GM23338 (cell line): ENCODE data around the gene DTNB. TPM values are rescaled to one million over a fixed set of nuclear protein-coding genes. Genes with fewer than 3 reads are reported as not detected.

Experiments
- ATAC-seq: fragments of 200-7000 bp; cut with Tn5 transposase; 3 replicates; pipeline ENCODE4 v1.9.1; 2020
- DNase-seq: peaks from one replicate; pipeline ENCODE4 v3.0.0-alpha.2; 2015; ENCODE audit warnings: low spot score
- H2AFZ ChIP-seq: fragments of 200-600 bp; sonication (generic); 2 replicates; pipeline ENCODE4 v1.8.0; 2016; ENCODE audit warnings: antibody characterized with exemption, mild to moderate bottlenecking, moderate library complexity
- H3F3A ChIP-seq: fragments of 200-600 bp; sonication (generic); replicated peaks from 2 replicates; pipeline ENCODE4 v1.8.0; 2017; ENCODE audit warnings: antibody characterized with exemption, mixed run types, low read depth
- H3K27ac ChIP-seq: fragments of 200-600 bp; sonication (generic); 2 replicates; pipeline ENCODE4 v1.6.1; 2016; ENCODE audit warnings: low read depth
- H3K27me3 ChIP-seq: fragments of 200-600 bp; sonication (generic); 2 replicates; pipeline ENCODE4 v1.8.0; 2016; ENCODE audit warnings: mild to moderate bottlenecking, mixed run types, moderate library complexity; ENCODE audit not compliant: insufficient read depth
- H3K36me3 ChIP-seq: fragments of 200-600 bp; sonication (generic); 2 replicates; pipeline ENCODE4 v1.8.0; 2016; ENCODE audit warnings: mild to moderate bottlenecking; ENCODE audit not compliant: insufficient read depth
- H3K4me1 ChIP-seq: fragments of 200-600 bp; sonication (generic); 2 replicates; pipeline ENCODE4 v1.8.0; 2016; ENCODE audit warnings: mild to moderate bottlenecking, moderate library complexity; ENCODE audit not compliant: insufficient read depth
- H3K4me2 ChIP-seq: fragments of 200-600 bp; sonication (generic); 2 replicates; pipeline ENCODE4 v1.7.1; 2017; ENCODE audit warnings: mixed run types
- H3K4me3 ChIP-seq: fragments of 200-600 bp; sonication (generic); 2 replicates; pipeline ENCODE4 v1.6.1; 2016; ENCODE audit warnings: mixed run types
- H3K79me2 ChIP-seq: fragments of 200-600 bp; sonication (generic); replicated peaks from 2 replicates; pipeline ENCODE4 v1.8.0; 2017; ENCODE audit warnings: mild to moderate bottlenecking; ENCODE audit not compliant: insufficient read depth
- H3K9me2 ChIP-seq: fragments of 200-600 bp; sonication (generic); 2 replicates; pipeline ENCODE4 v1.8.0; 2017; ENCODE audit not compliant: insufficient read depth
- H4K20me1 ChIP-seq: fragments of 200-600 bp; sonication (generic); replicated peaks from 2 replicates; pipeline ENCODE4 v1.8.0; 2017; ENCODE audit warnings: mild to moderate bottlenecking; ENCODE audit not compliant: insufficient read depth
- H3K27ac Mint-ChIP-seq: 2 replicates; pipeline ENCODE4 v1.8.0; 2020; ENCODE audit warnings: inconsistent platforms, mild to moderate bottlenecking, moderate library complexity, mixed read lengths
- H3K27me3 Mint-ChIP-seq: 3 replicates; pipeline ENCODE4 v1.8.0; 2022; ENCODE audit warnings: low read depth, mild to moderate bottlenecking, moderate library complexity, mixed read lengths, inconsistent platforms; ENCODE audit not compliant: insufficient read depth, poor library complexity
- H3K36me3 Mint-ChIP-seq: 3 replicates; pipeline ENCODE4 v1.8.0; 2021; ENCODE audit warnings: low read depth, mild to moderate bottlenecking, inconsistent platforms, moderate library complexity, mixed read lengths
- H3K4me1 Mint-ChIP-seq: 3 replicates; pipeline ENCODE4 v1.8.0; 2020; ENCODE audit warnings: mild to moderate bottlenecking, inconsistent platforms, mixed read lengths
- H3K4me3 Mint-ChIP-seq: 3 replicates; pipeline ENCODE4 v1.8.0; 2021; ENCODE audit warnings: moderate library complexity, mild to moderate bottlenecking, inconsistent platforms, mixed read lengths
- H3K9me3 Mint-ChIP-seq: 3 replicates; pipeline ENCODE4 v1.8.0; 2020; ENCODE audit warnings: moderate library complexity, mild to moderate bottlenecking, inconsistent platforms, mixed read lengths
- CREB1 ChIP-seq: fragments of 250-450 bp; sonication (Bioruptor Pico); IDR thresholded peaks from 2 replicates; pipeline ENCODE4 v1.5.0; 2020; ENCODE audit warnings: low read depth, mild to moderate bottlenecking, moderate library complexity
- CTCF ChIP-seq, 2 experiments: fragments of 200-600 bp in 1 of 2; sonication (generic) in 1 of 2; conservative IDR thresholded peaks; 2 replicates each; pipeline versions ENCODE4 v1.5.1 to v1.6.1; 2016 to 2017; ENCODE audit warnings: antibody characterized with exemption in 2 of 2, low read depth in 2 of 2, mild to moderate bottlenecking in 2 of 2, moderate library complexity in 1 of 2
- EZH2 ChIP-seq: fragments of 200-600 bp; sonication (generic); IDR thresholded peaks from one replicate; pipeline ENCODE4 v1.8.0; 2017; ENCODE audit warnings: antibody characterized with exemption, mild to moderate bottlenecking, low read depth; ENCODE audit not compliant: unreplicated experiment
- EZH2phosphoT487 ChIP-seq: fragments of 200-600 bp; sonication (generic); IDR thresholded peaks from one replicate; pipeline ENCODE4 v1.8.1; 2018; ENCODE audit warnings: antibody characterized with exemption; ENCODE audit not compliant: unreplicated experiment
- JUNB ChIP-seq: IDR thresholded peaks from one replicate; pipeline ENCODE4 v1.6.1; 2016; ENCODE audit warnings: antibody characterized with exemption; ENCODE audit not compliant: unreplicated experiment
- NANOG ChIP-seq: IDR thresholded peaks from 2 replicates; pipeline ENCODE4 v1.6.1; 2016; ENCODE audit warnings: antibody characterized with exemption, borderline replicate concordance
- POLR2AphosphoS5 ChIP-seq: IDR thresholded peaks from 2 replicates; pipeline ENCODE4 v1.6.1; 2016; ENCODE audit warnings: antibody characterized with exemption, low read depth
- STAT1 ChIP-seq: IDR thresholded peaks from one replicate; pipeline ENCODE4 v1.6.1; 2016; ENCODE audit warnings: antibody characterized with exemption; ENCODE audit not compliant: unreplicated experiment
- ZNF114 ChIP-seq: fragments of 250-450 bp; sonication (Bioruptor Pico); IDR thresholded peaks from 2 replicates; pipeline ENCODE4 v1.5.0; 2020; ENCODE audit warnings: mild to moderate bottlenecking, moderate library complexity
- ZNF331 ChIP-seq: fragments of 250-450 bp; sonication (Bioruptor Pico); IDR thresholded peaks from 2 replicates; pipeline ENCODE4 v1.5.0; 2020; ENCODE audit warnings: low read depth, mild to moderate bottlenecking, moderate library complexity
- polyA plus RNA-seq: library from polyadenylated mRNA; unstranded; fragments of >200 nt; fragmentation: Nextera tagmentation; extraction: Ambion mirVana; gene quantifications from 2 replicates; pipeline ENCODE4 v1.2.1, GENCODE V29; 2016
- total RNA-seq: library from RNA; depleted of rRNA; stranded (reverse); fragments of >200 nt; shearing (Covaris generic); gene quantifications from 2 replicates; pipeline ENCODE4 v1.2.3, GENCODE V29; 2014
- TF ChIP-seq, protein P1 (sequence below): IDR thresholded peaks from one replicate; pipeline ENCODE4 v1.6.1; 2018; ENCODE audit warnings: antibody characterized with exemption; ENCODE audit not compliant: unreplicated experiment
- TF ChIP-seq, protein P2 (sequence below): IDR thresholded peaks from 2 replicates; pipeline ENCODE4 v1.6.1; 2016; ENCODE audit warnings: antibody characterized with exemption
- TF ChIP-seq, protein P3 (sequence below): fragments of 250-450 bp; sonication (Bioruptor Pico); IDR thresholded peaks from 2 replicates; pipeline ENCODE4 v1.5.0; 2020; ENCODE audit warnings: mild to moderate bottlenecking, moderate library complexity

Gene DTNB
- total and polyA plus RNA-seq, 2 experiments from 2014 or later = 22.1 to 29.4 TPM

DNA sequence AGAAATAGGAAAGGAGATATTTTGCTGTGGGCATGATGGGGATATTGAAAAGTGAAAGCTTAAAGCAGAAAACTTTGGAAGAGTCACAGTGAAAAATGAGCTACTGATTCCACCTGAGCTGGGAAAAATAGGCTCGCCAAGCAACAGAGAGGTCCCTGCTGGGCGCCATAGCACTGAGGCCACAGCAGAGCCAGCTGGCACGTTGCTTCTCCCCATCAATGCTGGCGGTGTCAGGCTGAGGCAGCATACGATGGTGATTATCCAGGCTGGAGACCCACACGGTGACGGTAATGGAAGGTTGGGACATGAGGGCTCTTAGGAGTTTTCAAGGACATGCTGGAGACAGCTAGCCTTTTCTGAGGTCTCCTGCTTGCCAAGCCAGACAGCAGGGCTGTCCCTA, 25.8 kb upstream of the DTNB start (continued):
- no peak for TF ChIP-seq ZNF114 (CRISPR knock-in tag)

GRCh38 chr2:25698752-25699151, 25.4 kb upstream of the DTNB start:
- no peaks in the 10 kb centered on the region for H3K36me3 Mint-ChIP-seq
- H3K36me3 ChIP-seq = no peaks in the 10 kb centered on the region
- DNase-seq (no peak), ATAC-seq (no peak)
- H3F3A ChIP-seq = no peaks in the 10 kb centered on the region
- H3K27me3 Mint-ChIP-seq = no peaks in the 10 kb centered on the region
- no peak overlapping the region for H3K27ac ChIP-seq
- H4K20me1 ChIP-seq = no peaks in the 10 kb centered on the region
- 0 out of 3 replicates have a peak, but pooled peaks cover 2% of the 10 kb centered on the region for H3K4me1 Mint-ChIP-seq
- H3K4me3 ChIP-seq = no peak overlapping the region
- H3K27me3 ChIP-seq = no peaks in the 10 kb centered on the region
- H3K27ac Mint-ChIP-seq = no peak overlapping the region
- H3K9me2 ChIP-seq = no peaks in the 10 kb centered on the region
- H3K4me1 ChIP-seq = peaks cover 14% of the 10 kb centered on the region
- no peak overlapping the region for H3K4me3 Mint-ChIP-seq
- peak overlapping the region; percentile 70; the same call in 1 of the 2 replicates for H3K4me2 ChIP-seq
- H2AFZ ChIP-seq = peak overlapping the region; percentile 98
- TF ChIP-seq, protein P1, sequence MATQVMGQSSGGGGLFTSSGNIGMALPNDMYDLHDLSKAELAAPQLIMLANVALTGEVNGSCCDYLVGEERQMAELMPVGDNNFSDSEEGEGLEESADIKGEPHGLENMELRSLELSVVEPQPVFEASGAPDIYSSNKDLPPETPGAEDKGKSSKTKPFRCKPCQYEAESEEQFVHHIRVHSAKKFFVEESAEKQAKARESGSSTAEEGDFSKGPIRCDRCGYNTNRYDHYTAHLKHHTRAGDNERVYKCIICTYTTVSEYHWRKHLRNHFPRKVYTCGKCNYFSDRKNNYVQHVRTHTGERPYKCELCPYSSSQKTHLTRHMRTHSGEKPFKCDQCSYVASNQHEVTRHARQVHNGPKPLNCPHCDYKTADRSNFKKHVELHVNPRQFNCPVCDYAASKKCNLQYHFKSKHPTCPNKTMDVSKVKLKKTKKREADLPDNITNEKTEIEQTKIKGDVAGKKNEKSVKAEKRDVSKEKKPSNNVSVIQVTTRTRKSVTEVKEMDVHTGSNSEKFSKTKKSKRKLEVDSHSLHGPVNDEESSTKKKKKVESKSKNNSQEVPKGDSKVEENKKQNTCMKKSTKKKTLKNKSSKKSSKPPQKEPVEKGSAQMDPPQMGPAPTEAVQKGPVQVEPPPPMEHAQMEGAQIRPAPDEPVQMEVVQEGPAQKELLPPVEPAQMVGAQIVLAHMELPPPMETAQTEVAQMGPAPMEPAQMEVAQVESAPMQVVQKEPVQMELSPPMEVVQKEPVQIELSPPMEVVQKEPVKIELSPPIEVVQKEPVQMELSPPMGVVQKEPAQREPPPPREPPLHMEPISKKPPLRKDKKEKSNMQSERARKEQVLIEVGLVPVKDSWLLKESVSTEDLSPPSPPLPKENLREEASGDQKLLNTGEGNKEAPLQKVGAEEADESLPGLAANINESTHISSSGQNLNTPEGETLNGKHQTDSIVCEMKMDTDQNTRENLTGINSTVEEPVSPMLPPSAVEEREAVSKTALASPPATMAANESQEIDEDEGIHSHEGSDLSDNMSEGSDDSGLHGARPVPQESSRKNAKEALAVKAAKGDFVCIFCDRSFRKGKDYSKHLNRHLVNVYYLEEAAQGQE = no peak
- TF ChIP-seq ZNF331 (no peak), NANOG (no peak), JUNB (no peak), EZH2phosphoT487 (no peak), EZH2 (no peak), ZNF114 (CRISPR knock-in tag) (no peak), CTCF (conservative IDR thresholded peaks at IDR 0.05; ENCODE audit: low read depth in 2 of 2) (no peak), STAT1 (no peak), CREB1 (no peak), POLR2AphosphoS5 (no peak)
- TF ChIP-seq, protein P2, sequence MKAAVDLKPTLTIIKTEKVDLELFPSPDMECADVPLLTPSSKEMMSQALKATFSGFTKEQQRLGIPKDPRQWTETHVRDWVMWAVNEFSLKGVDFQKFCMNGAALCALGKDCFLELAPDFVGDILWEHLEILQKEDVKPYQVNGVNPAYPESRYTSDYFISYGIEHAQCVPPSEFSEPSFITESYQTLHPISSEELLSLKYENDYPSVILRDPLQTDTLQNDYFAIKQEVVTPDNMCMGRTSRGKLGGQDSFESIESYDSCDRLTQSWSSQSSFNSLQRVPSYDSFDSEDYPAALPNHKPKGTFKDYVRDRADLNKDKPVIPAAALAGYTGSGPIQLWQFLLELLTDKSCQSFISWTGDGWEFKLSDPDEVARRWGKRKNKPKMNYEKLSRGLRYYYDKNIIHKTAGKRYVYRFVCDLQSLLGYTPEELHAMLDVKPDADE = no peak
- TF ChIP-seq, protein P3, sequence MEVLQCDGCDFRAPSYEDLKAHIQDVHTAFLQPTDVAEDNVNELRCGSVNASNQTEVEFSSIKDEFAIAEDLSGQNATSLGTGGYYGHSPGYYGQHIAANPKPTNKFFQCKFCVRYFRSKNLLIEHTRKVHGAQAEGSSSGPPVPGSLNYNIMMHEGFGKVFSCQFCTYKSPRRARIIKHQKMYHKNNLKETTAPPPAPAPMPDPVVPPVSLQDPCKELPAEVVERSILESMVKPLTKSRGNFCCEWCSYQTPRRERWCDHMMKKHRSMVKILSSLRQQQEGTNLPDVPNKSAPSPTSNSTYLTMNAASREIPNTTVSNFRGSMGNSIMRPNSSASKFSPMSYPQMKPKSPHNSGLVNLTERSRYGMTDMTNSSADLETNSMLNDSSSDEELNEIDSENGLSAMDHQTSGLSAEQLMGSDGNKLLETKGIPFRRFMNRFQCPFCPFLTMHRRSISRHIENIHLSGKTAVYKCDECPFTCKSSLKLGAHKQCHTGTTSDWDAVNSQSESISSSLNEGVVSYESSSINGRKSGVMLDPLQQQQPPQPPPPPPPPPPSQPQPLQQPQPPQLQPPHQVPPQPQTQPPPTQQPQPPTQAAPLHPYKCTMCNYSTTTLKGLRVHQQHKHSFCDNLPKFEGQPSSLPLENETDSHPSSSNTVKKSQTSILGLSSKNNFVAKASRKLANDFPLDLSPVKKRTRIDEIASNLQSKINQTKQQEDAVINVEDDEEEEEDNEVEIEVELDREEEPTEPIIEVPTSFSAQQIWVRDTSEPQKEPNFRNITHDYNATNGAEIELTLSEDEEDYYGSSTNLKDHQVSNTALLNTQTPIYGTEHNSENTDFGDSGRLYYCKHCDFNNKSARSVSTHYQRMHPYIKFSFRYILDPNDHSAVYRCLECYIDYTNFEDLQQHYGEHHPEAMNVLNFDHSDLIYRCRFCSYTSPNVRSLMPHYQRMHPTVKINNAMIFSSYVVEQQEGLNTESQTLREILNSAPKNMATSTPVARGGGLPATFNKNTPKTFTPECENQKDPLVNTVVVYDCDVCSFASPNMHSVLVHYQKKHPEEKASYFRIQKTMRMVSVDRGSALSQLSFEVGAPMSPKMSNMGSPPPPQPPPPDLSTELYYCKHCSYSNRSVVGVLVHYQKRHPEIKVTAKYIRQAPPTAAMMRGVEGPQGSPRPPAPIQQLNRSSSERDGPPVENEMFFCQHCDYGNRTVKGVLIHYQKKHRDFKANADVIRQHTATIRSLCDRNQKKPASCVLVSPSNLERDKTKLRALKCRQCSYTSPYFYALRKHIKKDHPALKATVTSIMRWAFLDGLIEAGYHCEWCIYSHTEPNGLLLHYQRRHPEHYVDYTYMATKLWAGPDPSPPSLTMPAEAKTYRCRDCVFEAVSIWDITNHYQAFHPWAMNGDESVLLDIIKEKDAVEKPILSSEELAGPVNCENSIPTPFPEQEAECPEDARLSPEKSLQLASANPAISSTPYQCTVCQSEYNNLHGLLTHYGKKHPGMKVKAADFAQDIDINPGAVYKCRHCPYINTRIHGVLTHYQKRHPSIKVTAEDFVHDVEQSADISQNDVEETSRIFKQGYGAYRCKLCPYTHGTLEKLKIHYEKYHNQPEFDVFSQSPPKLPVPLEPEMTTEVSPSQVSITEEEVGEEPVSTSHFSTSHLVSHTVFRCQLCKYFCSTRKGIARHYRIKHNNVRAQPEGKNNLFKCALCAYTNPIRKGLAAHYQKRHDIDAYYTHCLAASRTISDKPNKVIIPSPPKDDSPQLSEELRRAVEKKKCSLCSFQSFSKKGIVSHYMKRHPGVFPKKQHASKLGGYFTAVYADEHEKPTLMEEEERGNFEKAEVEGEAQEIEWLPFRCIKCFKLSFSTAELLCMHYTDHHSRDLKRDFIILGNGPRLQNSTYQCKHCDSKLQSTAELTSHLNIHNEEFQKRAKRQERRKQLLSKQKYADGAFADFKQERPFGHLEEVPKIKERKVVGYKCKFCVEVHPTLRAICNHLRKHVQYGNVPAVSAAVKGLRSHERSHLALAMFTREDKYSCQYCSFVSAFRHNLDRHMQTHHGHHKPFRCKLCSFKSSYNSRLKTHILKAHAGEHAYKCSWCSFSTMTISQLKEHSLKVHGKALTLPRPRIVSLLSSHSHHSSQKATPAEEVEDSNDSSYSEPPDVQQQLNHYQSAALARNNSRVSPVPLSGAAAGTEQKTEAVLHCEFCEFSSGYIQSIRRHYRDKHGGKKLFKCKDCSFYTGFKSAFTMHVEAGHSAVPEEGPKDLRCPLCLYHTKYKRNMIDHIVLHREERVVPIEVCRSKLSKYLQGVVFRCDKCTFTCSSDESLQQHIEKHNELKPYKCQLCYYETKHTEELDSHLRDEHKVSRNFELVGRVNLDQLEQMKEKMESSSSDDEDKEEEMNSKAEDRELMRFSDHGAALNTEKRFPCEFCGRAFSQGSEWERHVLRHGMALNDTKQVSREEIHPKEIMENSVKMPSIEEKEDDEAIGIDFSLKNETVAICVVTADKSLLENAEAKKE = no peak
- H3K9me3 Mint-ChIP-seq = no peaks in the 10 kb centered on the region
- H3K79me2 ChIP-seq = no peaks in the 10 kb centered on the region
